ENCODE results near the gene GPRC5B. TPM values are rescaled to one million over a fixed set of nuclear protein-coding genes. Genes with fewer than 3 reads are reported as not detected.

The GPRC5B gene
- total RNA-seq, 1 experiment from 2014 or later: 137 TPM

DNA sequence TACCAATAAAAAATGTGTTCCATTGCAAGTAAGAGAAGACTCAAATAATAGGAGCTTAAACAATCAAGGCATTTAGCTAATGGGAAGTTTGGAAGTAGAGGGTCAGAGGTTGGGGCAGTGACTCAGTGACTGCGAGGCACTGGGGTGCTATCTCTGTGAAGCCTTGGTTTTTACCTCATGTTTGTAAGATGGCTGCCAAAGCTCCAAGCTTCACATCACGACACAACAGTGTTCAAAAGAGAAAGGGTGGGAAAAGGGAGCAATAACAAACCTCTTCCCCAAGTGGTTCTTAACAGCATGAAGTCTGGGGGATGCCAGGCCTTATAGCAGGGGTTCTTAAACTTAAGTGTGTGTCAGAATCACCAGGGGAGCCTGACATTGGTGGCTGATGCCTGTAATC is 26.6 kb upstream of the GPRC5B start:
- TF ChIP-seq, protein P1, sequence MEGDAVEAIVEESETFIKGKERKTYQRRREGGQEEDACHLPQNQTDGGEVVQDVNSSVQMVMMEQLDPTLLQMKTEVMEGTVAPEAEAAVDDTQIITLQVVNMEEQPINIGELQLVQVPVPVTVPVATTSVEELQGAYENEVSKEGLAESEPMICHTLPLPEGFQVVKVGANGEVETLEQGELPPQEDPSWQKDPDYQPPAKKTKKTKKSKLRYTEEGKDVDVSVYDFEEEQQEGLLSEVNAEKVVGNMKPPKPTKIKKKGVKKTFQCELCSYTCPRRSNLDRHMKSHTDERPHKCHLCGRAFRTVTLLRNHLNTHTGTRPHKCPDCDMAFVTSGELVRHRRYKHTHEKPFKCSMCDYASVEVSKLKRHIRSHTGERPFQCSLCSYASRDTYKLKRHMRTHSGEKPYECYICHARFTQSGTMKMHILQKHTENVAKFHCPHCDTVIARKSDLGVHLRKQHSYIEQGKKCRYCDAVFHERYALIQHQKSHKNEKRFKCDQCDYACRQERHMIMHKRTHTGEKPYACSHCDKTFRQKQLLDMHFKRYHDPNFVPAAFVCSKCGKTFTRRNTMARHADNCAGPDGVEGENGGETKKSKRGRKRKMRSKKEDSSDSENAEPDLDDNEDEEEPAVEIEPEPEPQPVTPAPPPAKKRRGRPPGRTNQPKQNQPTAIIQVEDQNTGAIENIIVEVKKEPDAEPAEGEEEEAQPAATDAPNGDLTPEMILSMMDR (conservative IDR thresholded peaks at IDR 0.05): no peak
- no peak overlapping the region for H3K4me3 Mint-ChIP-seq
- H3K4me1 Mint-ChIP-seq: peaks cover 12 to 19% of the 10 kb centered on the region in 2 experiments
- H2BK5ac ChIP-seq (ENCODE audit: insufficient read length, low read length): no peak overlapping the region
- no peak overlapping the region for H3K18ac ChIP-seq (ENCODE audit: insufficient read length, low read depth, low read length)
- no peak overlapping the region for H2BK12ac ChIP-seq (ENCODE audit: insufficient read length, low read depth, low read length)
- no peak overlapping the region for H2BK120ac ChIP-seq (ENCODE audit: low read depth, low read length, poor library complexity, severe bottlenecking)
- no peak for DNase-seq
- H3K4ac ChIP-seq (ENCODE audit: low read depth, low read length): no peak overlapping the region
- H3K27ac Mint-ChIP-seq: no peak overlapping the region
- no peak overlapping the region for H4K91ac ChIP-seq (ENCODE audit: insufficient read length, low read depth, low read length)
- no peak overlapping the region for H3K14ac ChIP-seq (ENCODE audit: insufficient read depth, low read length)
- H3K27ac ChIP-seq (ENCODE audit: insufficient read length, low read depth, low read length): no peak overlapping the region
- H3K56ac ChIP-seq (ENCODE audit: insufficient read length, low read depth, low read length): no peak overlapping the region
- H3K9me3 ChIP-seq (ENCODE audit: control insufficient read depth, low read depth, low read length): no peaks in the 10 kb centered on the region
- no peak overlapping the region for H3K9ac ChIP-seq (ENCODE audit: extremely low read depth, insufficient read length, low read length)
- no peak overlapping the region for H3K23ac ChIP-seq (ENCODE audit: insufficient read length, low read depth, low read length)
- no peak overlapping the region for H4K5ac ChIP-seq (ENCODE audit: insufficient read length, low read depth, low read length)
- H3K9me3 Mint-ChIP-seq: peaks cover 6 to 7% of the 10 kb centered on the region in 2 experiments; a peak in 3 of 5 replicates
- no peaks in the 10 kb centered on the region for H4K20me1 ChIP-seq (ENCODE audit: control insufficient read depth, insufficient read depth, insufficient read length)
- no peaks in the 10 kb centered on the region for H3K79me2 ChIP-seq (ENCODE audit: insufficient read depth, low read length)
- peaks cover 0 to 5% (median 0%) of the 10 kb centered on the region in 3 experiments; a peak in 2 of 7 replicates for H3K36me3 Mint-ChIP-seq (ENCODE audit: insufficient read depth in 1 of 3, low read depth in 3 of 3)
- peaks cover 15% of the 10 kb centered on the region for H3K27me3 Mint-ChIP-seq (ENCODE audit: low read depth)
- no peak overlapping the region for H2AK5ac ChIP-seq (ENCODE audit: insufficient read length, low read length)
- H4K8ac ChIP-seq (replicated peaks; ENCODE audit: insufficient read length, low read depth, low read length): no peak overlapping the region
- no peak overlapping the region for H2BK15ac ChIP-seq (ENCODE audit: low read depth, low read length)
- no peaks in the 10 kb centered on the region for H3K23me2 ChIP-seq (ENCODE audit: insufficient read length, low read depth, low read length, poor library complexity, severe bottlenecking)
- H2AFZ ChIP-seq (ENCODE audit: low read length): no peak overlapping the region
- H3T11ph ChIP-seq (ENCODE audit: low read length): no peak overlapping the region
- no peak overlapping the region for H2BK20ac ChIP-seq (ENCODE audit: low read depth, low read length, poor library complexity, severe bottlenecking)
- H3K27me3 ChIP-seq (ENCODE audit: insufficient read depth, low read length): no peaks in the 10 kb centered on the region
- H3K4me1 ChIP-seq (ENCODE audit: insufficient read depth, low read length): no peaks in the 10 kb centered on the region
- WGBS (ENCODE audit: extremely low coverage, insufficient read length, low lambda C conversion rate): no CpG with 5 or more reads among the region's 2 CpGs
- H3K4me2 ChIP-seq (ENCODE audit: insufficient read depth, insufficient read length, low read length): no peak overlapping the region
- H3K79me1 ChIP-seq (ENCODE audit: insufficient read depth, low read depth, low read length, poor library complexity, severe bottlenecking): no peaks in the 10 kb centered on the region

All from H9 (cell line).